Loucy (cell line): Measurements from ENCODE around the gene FLVCR1.

Experiments
- H2AFZ ChIP-seq: fragments of 200-600 bp; sonication (generic); 2 replicates; pipeline ENCODE4 v1.6.0; 2016; ENCODE audit warnings: antibody characterized with exemption, mild to moderate bottlenecking, low read length, moderate library complexity
- H3F3A ChIP-seq: fragments of 200-600 bp; 2 replicates; pipeline ENCODE4 v1.6.0; 2016; ENCODE audit warnings: antibody characterized with exemption, low read depth, mild to moderate bottlenecking
- H3K27me3 ChIP-seq: fragments of 200-600 bp; sonication (generic); 2 replicates; pipeline ENCODE4 v1.6.1; 2014; ENCODE audit warnings: low read length, mild to moderate bottlenecking; ENCODE audit not compliant: insufficient read depth, poor library complexity, severe bottlenecking
- H3K36me3 ChIP-seq: fragments of 200-600 bp; sonication (generic); 2 replicates; pipeline ENCODE4 v1.6.1; 2016; ENCODE audit warnings: low read length; ENCODE audit not compliant: insufficient read depth
- H3K4me1 ChIP-seq: fragments of 200-600 bp; sonication (generic); 2 replicates; pipeline ENCODE4 v1.5.1; 2014; ENCODE audit warnings: low read length, mild to moderate bottlenecking; ENCODE audit not compliant: insufficient read depth, poor library complexity, severe bottlenecking
- H3K4me2 ChIP-seq: fragments of 200-600 bp; sonication (generic); 2 replicates; pipeline ENCODE4 v1.6.0; 2014; ENCODE audit warnings: antibody characterized with exemption, low read length, low read depth, mild to moderate bottlenecking; ENCODE audit not compliant: poor library complexity, severe bottlenecking
- H3K4me3 ChIP-seq: fragments of 200-600 bp; sonication (generic); 2 replicates; pipeline ENCODE4 v1.5.1; 2014; ENCODE audit warnings: low read length, mild to moderate bottlenecking, mixed read lengths; ENCODE audit not compliant: poor library complexity, severe bottlenecking
- H3K79me2 ChIP-seq: fragments of 200-600 bp; sonication (generic); 2 replicates; pipeline ENCODE4 v1.6.1; 2014; ENCODE audit warnings: low read length; ENCODE audit not compliant: insufficient read depth
- H3K9ac ChIP-seq: fragments of 200-600 bp; sonication (generic); 2 replicates; pipeline ENCODE4 v1.6.0; 2014; ENCODE audit warnings: mild to moderate bottlenecking, low read depth, low read length, moderate library complexity; ENCODE audit not compliant: poor library complexity, severe bottlenecking
- H3K9me2 ChIP-seq: fragments of 200-600 bp; sonication (generic); replicated peaks from 2 replicates; pipeline ENCODE4 v1.6.1; 2016; ENCODE audit warnings: low read depth, low read length, mixed read lengths
- H3K9me3 ChIP-seq: fragments of 200-600 bp; sonication (generic); 2 replicates; pipeline ENCODE4 v1.6.1; 2014; ENCODE audit warnings: mild to moderate bottlenecking, antibody characterized with exemption, low read length, low read depth; ENCODE audit not compliant: insufficient read depth
- H4K20me1 ChIP-seq: fragments of 200-600 bp; sonication (generic); 2 replicates; pipeline ENCODE4 v1.6.0; 2014; ENCODE audit warnings: antibody characterized with exemption, low read length, mild to moderate bottlenecking; ENCODE audit not compliant: insufficient read depth, poor library complexity, severe bottlenecking
- EZH2phosphoT487 ChIP-seq: fragments of 200-600 bp; IDR thresholded peaks from 2 replicates; pipeline ENCODE4 v1.6.1; 2018; ENCODE audit warnings: antibody characterized with exemption, mild to moderate bottlenecking, moderate library complexity, borderline replicate concordance
- TF ChIP-seq, protein P1 (sequence below): fragments of 200-600 bp; sonication (generic); conservative IDR thresholded peaks from 2 replicates; pipeline ENCODE4 v1.5.1; 2014; ENCODE audit warnings: mild to moderate bottlenecking, antibody characterized with exemption, low read length

The FLVCR1 gene

GRCh38 chr1:212920896-212921295 lies 62.8 kb downstream of the FLVCR1 start:
- no peaks in the 10 kb centered on the region for H3K36me3 ChIP-seq
- no peak overlapping the region for H2AFZ ChIP-seq
- H3K9me2 ChIP-seq, result no peaks in the 10 kb centered on the region
- H3K9ac ChIP-seq, result no peak overlapping the region
- TF ChIP-seq, protein P1, sequence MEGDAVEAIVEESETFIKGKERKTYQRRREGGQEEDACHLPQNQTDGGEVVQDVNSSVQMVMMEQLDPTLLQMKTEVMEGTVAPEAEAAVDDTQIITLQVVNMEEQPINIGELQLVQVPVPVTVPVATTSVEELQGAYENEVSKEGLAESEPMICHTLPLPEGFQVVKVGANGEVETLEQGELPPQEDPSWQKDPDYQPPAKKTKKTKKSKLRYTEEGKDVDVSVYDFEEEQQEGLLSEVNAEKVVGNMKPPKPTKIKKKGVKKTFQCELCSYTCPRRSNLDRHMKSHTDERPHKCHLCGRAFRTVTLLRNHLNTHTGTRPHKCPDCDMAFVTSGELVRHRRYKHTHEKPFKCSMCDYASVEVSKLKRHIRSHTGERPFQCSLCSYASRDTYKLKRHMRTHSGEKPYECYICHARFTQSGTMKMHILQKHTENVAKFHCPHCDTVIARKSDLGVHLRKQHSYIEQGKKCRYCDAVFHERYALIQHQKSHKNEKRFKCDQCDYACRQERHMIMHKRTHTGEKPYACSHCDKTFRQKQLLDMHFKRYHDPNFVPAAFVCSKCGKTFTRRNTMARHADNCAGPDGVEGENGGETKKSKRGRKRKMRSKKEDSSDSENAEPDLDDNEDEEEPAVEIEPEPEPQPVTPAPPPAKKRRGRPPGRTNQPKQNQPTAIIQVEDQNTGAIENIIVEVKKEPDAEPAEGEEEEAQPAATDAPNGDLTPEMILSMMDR, result peak; percentile 85
- no peak for TF ChIP-seq EZH2phosphoT487
- no peaks in the 10 kb centered on the region for H3K9me3 ChIP-seq
- no peaks in the 10 kb centered on the region for H3K27me3 ChIP-seq
- peaks cover 17% of the 10 kb centered on the region for H3K4me1 ChIP-seq
- H3K4me2 ChIP-seq, result peak overlapping the region; percentile 66
- no peaks in the 10 kb centered on the region for H3F3A ChIP-seq
- no peaks in the 10 kb centered on the region for H4K20me1 ChIP-seq
- H3K4me3 ChIP-seq, result peak overlapping the region; percentile 44
- H3K79me2 ChIP-seq, result no peaks in the 10 kb centered on the region

- H3K79me2 ChIP-seq, result no peaks in the 10 kb centered on the region
- H4K20me1 ChIP-seq, result no peaks in the 10 kb centered on the region
- H2AFZ ChIP-seq, result no peak overlapping the region
- peaks cover 17% of the 10 kb centered on the region for H3K4me1 ChIP-seq
- no peaks in the 10 kb centered on the region for H3K36me3 ChIP-seq
- H3K27me3 ChIP-seq, result no peaks in the 10 kb centered on the region
- H3K9me3 ChIP-seq, result no peaks in the 10 kb centered on the region
- no peaks in the 10 kb centered on the region for H3F3A ChIP-seq
- H3K9ac ChIP-seq, result no peak overlapping the region
- no peaks in the 10 kb centered on the region for H3K9me2 ChIP-seq
- H3K4me2 ChIP-seq, result no peak overlapping the region
- no peak overlapping the region for H3K4me3 ChIP-seq
- no peak for TF ChIP-seq EZH2phosphoT487
- TF ChIP-seq, protein P1, result no peak
Measured at GRCh38 chr1:212922016-212922415, 63.9 kb downstream of the FLVCR1 start.

GRCh38 chr1:212926372-212926771 lies 68.3 kb downstream of the FLVCR1 start:
- Histone ChIP-seq H3K4me2 (no peak overlapping the region), H3F3A (no peaks in the 10 kb centered on the region), H3K9ac (no peak overlapping the region), H4K20me1 (no peaks in the 10 kb centered on the region), H3K27me3 (no peaks in the 10 kb centered on the region), H3K79me2 (no peaks in the 10 kb centered on the region), H3K9me2 (no peaks in the 10 kb centered on the region), H3K4me3 (no peak overlapping the region), H2AFZ (no peak overlapping the region), H3K36me3 (no peaks in the 10 kb centered on the region), H3K4me1 (peaks cover 1% of the 10 kb centered on the region), H3K9me3 (no peaks in the 10 kb centered on the region)
- TF ChIP-seq, protein P1, result no peak
- TF ChIP-seq EZH2phosphoT487, result no peak
